Hematopoietic multipotent progenitor cell treated with erythropoietin and hydrocortisone succinate and interleukin-3 and kit ligand, for 17 days (in vitro differentiated cells): Measurements from ENCODE around the gene CCNK.

Experiments
- DNase-seq: peaks from one replicate; pipeline ENCODE4 v3.0.0-alpha.2; 2015; ENCODE audit warnings: low spot score

CCNK gene

DNA sequence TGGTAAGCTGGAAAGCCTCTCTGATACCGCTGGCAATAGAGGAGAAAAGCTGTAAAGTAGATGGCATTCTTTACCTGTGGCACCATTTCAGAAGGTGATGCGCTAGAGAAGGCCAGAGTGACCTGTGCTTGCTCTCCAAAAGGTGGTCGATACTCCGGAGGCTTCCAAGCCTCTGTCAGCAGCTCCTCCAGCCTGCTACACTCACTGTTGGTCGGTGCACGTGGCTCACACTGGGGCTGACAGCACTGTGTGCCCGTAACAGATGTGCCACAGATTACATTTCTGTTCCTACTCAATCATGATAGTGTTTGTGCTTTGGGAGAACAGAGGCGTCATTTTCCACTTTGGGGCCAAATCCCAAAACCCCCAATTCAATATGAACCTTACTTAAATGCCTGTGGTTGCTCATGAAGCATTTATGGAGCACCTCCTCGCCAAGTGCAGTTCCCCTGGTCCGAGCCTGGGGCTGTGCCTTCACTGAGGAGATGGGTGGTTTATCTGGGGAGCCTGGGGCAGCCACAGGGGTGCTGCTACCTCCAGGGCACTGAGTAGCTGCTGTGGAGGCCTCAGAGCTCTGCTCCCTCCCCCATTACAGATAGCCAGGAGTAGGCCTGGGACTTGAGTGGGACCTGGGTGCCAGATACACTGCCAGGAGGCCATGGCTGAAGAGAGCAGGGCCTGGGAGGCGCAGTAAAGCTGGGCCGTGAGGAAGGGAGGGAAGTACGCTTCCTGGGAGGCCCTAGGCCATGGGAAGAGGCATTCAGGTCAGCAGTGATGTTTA lies 26.8 kb downstream of the CCNK start:
- DNase-seq: no peak

DNA sequence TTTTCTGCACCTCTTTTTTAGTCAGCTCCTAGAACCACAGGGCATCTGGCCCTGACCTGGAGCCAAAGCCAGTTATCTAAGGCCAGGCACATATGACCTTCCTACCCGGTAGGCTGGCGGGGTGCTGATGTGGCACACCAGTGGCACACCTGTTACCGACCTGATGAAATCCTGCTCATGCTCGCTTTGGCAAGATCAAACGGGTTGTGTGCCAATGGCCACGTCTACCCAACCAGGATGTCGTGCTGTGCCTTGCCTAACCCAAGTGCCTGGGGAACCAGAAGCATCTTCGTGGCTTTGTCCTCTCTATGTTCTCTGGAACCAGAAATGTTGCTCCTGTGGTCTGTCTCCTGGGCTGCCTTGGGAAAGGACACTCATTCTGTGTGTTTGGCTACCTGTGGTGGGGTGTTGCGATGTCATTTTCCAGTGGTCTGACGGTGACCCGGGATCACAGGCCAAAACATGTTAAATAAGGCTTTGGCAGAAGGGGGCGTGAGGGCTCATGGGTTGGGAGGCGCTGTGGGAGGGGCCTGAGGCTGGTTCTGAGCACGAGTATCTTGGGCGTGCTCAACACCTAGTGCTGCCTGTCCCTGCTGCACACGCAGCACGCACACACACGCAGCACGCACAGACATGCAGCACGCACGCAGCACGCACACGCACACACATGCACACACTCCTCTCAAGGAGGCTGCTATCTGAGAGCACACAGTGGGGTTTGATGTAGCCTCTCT lies 27.9 kb downstream of the CCNK start:
- no peak for DNase-seq

DNA sequence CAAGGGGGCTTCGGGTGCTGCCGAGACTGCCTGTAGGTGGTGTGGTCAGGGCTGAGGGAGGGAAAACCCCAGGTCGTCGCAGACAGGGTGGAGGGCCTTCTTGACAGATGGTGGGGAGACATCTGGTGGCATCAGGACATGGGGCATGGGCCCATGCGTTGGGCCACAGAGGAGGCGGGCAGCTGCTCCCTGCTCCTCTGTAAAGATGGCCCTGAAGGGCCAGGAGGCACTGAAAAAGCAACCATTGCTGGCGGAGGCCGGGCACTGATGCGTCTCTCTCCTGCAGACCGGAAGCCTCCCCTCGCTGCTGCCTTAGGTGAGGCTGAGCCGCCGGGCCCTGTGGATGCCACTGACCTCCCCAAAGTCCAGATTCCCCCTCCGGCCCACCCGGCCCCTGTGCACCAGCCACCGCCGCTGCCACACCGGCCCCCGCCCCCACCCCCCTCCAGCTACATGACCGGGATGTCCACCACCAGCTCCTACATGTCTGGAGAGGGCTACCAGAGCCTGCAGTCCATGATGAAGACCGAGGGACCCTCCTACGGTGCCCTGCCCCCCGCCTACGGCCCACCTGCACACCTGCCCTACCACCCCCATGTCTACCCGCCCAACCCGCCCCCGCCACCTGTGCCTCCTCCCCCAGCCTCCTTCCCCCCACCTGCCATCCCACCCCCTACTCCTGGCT lies 28.8 kb downstream of the CCNK start:
- no peak for DNase-seq

DNA sequence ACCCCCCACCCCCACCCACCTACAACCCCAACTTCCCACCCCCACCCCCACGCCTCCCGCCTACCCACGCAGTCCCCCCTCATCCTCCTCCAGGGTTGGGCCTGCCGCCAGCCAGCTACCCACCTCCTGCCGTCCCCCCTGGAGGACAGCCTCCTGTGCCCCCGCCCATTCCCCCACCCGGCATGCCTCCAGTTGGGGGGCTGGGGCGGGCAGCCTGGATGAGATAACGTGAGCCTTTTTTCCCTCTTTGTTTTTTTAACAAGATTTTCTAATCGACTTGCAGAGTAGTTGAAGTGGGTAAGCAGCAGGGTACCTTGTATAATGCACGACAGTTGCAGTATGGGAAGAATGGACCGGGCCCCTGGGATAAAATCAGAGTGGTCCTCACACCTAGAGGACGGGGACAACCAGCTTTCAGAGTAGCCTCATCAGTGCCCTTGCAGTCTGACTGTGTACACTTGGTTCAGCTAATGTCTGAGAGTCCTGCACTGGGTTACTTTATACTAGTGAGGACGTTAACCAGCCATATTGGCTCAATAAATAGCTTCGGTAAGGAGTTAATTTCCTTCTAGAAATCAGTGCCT lies 29.4 kb downstream of the CCNK start:
- DNase-seq: no peak

DNA sequence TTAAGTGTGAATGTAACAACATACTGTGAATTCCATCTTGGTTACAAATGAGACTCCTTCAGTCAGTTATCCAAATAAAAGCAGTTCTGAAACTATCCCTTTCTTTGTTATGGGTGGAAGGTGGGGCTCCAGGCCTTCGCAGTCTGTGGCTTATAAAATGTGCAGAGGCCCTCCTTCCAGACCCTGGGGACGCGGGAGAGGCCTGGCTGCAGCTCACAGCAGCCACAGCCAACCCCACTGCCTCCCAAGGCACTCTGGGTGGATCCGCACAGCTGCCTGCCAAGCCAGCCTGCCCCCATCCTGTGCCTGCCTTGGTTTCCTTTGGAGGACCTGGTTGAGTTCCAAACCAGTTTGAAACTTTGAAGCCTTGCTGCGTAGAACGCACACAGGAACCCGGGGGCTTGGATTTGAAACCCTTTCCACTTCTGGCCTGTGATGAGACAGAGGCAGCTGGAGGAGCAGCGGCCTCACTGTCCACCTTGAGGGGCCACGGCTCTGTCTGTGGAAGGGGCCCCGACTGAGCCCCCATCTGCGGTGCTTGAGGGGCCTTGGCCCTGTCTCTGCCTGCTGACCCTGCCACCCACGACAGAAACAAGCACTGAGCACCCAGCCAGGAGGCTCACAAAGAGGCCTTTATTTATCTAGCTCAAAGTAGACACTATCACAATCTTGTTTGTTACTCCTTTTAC lies 30.4 kb downstream of the CCNK start:
- DNase-seq: no peak

DNA sequence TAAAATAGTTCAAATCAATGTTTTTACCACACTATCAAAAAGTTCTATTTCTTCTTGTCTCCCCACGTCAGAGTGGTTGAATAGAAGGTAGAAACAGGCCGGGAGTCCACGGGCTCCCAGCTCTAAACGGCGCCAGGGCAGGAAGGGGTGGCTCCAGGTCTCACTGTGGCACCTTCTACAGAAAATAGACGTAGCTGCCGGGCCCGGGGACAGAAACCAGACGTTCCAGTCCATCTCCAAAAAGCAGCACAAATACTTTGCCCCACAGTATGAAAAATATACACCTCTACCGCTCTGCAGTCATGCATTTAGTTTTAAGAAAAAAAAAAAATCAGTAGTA lies 30.9 kb downstream of the CCNK start:
- DNase-seq: no peak

DNA sequence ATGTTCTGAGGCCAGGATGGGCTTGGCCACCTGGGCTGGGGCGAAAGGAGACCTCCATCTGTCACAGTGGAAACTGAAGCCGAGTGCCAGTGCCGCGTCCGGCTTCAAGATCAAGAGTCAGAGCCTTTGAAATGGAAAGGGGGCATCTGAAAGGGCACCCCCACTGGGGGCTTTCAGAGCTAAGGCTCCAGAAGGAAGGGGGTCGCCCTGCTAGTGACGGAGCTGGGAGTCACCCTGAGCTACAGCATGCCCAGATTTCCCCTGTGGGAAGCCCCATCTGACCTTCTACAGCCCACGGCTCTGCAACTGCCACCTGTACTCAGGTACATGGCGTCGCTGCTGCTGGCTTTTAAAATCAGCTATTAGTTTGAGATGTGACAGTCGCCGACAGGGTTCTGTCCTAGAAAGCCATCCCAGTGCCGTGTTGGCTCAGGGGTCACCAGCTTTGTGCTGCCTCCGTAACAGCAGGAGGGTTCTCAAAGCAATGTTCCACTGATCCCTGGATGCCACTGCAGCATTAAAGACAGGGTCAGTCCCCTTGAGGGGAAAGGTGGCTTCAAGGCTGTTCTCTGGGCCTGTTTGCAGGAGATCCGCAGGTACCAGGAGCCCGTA lies 31.5 kb downstream of the CCNK start:
- no peak for DNase-seq

DNA sequence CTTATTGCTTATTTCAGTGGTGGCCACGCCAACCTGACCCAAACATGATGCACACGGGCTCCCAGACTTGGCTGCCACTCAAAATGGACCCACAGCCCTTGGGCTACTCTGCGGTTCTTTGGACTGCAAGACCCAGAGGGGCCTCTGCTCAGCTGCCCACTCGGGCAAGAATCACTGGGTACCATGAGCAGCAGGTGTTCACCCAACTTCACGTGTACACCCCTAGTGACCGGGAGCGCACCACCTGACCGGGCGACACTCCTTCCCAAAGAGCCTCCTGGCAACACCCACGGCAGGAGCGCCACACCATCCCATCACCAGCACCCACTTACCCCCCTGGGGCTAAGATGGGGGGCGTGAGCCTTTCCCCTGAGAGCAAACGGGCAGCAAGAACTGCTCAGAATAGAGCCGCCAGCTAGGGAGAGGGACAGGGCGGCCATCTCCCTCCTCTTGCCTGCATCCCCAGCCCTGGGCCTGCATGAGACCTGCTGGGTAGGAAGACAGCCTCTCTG lies 32.0 kb downstream of the CCNK start:
- no peak for DNase-seq

DNA sequence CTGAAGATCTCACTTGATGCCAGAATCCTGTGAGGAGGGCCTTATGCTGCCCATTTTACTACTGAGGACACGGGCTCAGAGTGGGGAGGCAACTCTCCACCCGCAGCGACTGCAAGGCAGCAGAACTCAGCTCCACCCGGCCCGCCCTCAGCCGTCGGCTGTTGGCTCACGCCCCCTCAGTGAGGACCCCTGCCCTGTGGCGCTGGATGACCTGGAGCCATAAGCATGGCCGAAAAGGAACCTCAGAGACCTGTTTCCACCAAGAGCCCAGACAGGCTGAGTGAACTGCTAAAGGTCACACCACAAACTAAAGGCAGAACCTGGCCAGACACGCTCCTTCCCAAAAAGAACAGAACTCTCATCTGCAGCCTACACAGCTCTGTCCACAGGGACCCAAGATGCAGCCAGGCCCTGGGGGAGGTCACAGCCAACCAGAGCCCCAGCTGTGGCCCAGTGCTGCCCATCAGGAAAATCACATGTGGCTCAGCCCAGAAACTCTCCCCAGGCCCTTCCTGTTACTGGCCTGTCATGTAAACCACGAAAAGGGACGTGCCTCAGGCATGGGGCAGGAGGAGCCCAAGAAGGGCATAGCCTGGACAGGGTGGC lies 32.8 kb downstream of the CCNK start:
- no peak for DNase-seq

DNA sequence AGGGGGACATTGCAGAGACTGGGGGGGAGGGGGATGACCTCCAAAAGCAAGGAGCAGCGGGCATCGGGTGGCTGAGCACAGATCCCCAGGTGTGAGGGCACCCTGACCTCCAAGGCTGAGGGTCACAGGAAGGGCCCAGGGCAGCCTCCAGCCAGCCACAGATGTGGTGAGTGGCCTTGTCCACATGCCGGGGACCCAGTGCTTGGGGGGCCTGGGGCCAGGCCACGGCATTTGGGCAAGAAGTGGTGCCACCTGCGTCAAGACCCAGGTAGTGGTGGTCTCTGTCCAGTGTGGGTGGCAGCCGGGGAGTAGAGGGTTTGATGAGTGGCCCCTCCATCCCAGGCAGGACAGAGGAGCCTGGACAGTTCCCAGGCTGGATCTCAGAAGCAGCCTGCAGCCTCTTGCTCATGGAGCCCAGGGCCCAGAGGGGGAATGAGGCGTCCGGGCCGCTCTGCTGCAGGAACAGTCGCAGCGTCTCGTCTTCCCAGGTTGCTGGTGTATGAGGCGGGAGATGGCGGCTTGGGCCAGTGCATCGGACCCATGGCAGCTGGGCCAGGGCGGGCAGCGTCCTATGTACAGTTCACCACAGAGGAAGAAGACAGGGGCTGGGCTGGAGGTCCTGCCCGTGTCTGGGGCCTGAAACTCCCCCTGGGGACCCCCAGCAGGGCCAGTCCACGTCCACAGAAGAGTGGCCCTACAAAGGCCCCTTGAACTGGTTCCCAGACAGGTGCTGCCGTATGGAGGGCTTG lies 33.5 kb downstream of the CCNK start:
- DNase-seq: no peak

DNA sequence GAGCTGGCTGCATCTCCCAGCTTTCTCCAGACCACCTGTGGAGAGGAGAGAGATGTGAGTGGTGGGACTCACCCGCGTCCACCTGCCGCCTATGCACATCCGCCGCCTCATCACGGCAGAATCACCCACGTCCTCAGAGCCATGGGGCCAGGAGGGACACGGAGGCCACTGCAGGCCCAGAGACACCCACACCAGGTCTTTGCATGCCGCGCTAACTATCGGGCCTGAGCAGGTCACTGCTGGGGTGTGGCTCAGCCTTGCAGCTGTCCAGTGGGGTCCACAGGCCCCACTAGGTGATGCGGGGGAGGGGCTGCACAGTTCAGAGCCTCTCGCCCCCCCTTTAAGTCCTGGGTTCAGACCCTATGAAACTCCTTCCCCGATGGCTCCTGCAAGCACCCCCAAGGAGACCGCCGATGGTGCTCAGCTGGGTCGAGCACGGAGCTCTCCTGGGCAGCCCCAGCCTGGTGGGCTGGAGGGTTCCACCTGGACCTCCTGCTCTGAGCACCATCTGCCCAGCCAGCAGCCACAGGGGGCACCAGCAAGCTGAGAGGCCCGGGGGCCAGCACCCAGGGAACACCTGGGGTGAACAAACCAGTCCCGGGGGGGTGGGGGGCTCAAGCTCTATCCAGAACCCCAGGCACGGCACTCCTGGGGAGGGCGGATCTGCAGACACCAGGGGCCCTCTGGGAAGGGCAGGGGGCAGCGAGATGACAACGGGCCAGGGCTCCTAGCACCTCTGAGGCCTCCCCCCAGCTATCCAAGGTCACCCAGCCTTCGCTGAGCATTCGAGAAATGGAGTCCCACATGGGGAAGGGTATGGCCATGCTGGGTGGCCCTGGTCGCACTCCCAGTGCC lies 34.3 kb downstream of the CCNK start:
- DNase-seq: no peak

DNA sequence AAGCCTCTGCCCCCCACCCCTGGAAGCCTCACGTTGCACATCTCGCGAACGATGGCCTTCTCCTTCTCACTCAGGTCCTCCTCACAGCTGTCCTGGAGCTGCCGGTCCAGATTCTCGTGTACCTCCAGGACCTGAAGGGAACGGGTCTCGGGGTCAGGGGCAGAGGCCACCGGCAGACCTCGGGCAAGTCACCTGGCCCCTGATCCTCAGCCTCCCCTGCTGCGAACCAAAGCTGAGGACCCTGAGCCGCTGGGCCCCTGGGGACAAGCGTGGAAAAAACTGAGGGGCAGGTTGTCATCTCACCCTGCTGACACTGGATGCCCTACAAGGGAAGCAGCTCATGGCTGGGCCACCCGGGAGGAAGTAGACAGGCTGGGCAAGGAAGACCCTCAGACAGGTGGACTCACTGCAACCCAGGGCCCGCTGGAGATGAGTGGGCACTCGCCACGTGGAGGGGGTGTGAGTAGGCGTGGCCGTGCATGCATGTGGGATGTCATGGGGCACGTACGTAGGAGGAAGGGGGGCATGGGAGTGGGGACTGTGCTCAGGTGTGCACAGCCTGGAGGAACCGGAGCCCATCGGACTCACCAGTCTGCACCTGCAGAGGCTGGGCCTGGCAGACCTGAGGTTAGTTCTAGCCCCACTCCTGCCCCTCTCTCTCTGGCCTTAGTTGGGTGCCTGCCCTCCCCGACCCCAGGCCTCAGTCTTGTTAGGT lies 35.1 kb downstream of the CCNK start:
- no peak for DNase-seq

DNA sequence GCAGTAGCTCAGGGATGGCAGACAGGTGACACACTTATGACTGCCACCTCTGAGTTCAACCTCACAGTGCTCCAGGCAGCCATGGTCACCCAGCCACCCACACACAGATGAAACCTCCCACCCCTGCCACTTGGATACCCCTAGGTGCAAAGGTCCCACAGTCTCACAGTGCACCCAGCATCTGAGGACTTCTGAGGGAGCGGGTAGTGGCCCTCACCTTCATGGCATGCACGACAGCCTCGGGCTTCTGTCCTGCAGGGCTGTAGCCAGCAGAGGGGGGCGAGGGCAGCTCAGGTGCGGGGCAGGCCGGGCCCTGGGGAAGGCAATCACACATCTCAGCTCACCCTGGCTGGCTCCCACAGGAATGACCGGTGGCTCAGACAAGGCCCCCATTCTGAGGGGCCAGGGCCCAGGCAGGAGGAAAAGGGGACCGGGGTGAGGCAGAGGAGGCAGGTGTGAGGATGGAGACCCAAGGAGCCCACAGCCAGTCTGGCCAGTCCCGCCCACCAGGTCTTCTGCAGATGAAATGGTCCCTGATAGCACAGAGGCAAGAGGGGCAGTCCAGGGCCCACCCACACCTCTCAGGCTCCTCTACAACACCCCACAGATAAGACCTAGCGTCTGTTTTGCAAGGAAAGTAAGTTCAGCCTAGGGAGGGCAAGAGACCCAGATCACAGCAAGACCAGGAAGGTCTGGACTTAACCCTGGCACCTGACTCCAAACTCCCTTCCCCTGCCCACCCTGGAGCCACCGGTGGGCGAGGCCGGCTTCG lies 35.8 kb downstream of the CCNK start:
- DNase-seq: no peak

DNA sequence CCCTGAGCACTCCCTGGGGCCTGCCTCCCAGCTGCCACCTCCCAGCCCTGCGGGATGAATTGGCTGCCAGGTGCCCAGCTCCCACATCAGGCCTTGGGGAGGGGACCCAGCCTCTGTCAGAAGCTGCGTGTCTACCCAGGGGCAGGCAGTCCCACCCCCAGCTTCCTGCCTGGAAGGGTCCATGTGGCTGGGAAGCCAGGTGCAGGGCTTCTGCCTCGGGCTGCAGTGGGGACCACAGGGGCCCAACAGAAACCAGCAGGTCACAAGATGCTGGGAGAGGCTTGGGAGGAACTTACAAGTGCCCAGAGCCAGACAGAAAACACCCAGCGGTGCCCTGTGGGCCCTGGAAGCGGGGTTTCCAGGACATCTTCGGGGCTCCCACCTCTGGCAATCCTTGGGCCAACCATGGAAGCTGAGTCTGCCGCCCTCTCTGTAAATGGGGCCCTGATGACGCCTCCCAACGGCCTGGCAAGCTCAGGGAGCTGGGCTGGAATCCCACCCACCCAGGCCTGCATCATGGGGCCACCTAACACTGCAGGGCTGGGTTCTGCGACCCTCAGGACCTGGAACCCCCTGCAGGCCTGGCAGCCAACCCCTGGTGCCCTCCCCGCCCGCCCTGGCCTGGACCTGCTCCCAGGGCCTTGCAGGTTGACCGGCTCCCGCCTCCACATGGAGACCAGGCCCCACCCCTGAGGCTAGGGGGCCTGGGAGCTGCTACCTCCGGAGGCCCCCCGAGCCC lies 36.6 kb downstream of the CCNK start:
- DNase-seq: no peak

DNA sequence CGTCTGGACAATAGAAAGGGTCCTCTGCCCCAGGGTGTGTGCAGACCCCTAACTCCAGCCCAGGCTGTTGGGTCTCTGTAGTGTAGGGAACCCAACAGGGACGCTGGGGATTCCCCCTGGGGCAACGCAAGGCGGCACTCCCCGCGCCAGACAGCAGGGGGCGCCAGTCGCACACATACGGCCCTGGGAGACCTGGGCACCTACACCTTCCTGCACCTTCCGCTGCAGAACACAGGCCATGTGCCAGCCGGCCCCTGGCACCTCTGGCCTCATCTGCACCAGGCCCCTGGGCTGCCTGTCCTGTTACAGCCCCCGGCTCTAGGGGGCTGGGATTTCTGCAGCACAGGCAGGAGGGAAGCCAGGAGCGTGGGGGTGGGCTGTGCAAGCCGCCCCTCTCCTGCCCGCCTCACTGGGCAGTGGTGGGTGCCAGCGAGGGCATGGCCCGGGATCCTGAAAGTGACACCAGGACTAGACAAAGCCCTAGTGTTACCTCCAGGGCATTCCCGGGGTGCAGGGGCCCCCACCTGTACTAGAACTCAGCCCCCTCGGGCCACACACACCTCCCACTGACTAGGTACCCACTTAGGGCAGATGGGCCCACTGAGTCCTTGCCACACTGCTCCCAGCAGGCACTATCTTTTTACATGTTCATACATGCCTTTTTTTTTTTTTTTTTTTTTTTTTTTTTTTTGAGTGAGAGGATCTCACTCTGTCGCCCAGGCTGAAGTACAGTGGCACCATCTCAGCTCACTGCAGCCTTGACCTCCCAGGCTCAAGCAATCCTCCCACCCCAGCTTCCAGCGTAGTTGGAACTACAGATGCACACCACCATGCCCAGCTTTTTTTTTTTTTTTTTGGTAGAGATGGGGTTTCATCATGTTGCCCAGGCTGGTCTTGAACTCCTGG lies 37.5 kb downstream of the CCNK start:
- peak; percentile 70 for DNase-seq

DNA sequence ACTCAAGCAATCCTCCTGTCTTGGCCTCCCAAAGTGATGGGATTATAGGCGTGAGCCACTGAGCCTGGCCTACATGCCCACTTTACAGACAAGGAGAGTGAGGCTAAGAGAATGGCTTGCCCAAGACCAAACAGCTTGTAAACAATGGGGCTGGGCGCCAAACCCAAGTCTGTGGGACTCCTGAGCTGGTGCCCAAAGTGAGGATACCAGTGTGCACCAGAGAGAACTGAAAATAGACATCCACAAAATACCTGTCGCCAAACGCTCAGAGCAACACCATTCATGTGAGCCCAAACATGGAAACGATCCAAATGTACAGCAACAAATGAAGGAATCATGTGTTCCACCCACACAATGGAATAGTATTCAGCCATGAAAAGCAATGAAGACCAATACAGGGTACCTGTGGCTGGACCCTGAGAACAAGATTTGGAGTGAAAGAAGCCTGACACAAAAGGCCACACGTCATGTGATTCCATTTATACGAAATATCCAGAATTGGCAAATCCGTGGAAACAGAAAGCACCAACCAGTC lies 38.2 kb downstream of the CCNK start:
- DNase-seq: no peak
